ENCODE data around the gene ATPAF2.

DNA sequence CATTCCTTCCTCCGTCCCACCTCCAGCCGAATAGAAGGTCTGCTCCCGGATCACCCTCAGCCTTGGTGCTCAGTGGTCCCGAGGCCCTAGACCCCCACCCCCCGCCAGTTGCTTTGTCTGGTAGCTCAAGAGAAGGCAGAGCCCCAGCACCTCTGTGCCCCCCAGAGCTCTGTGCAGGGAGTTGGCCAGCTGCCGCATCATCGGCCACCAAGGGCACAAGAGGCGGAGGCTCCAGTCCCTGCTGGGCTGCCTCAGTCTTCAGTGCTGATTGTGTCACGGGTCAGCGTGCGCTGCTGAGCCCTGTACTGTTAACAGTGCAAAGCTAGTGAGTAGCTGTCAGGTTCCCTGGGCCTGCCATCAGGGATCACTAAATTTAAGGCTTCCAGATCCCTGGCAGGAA, 26.6 kb upstream of the ATPAF2 start:
- TF ChIP-seq ZNF274 (IDR thresholded peaks at IDR 0.05; ENCODE audit: low read depth, low read length) (no peak), SP1 (IDR thresholded peaks at IDR 0.05; ENCODE audit: low read depth) (no peak), POLR2A (IDR thresholded peaks at IDR 0.05; ENCODE audit: borderline replicate concordance, extremely low read depth, insufficient read depth, insufficient read length) (no peak), ELF1 (IDR thresholded peaks at IDR 0.05; ENCODE audit: borderline replicate concordance, low read depth) (no peak), POLR2AphosphoS5 (IDR thresholded peaks at IDR 0.05; ENCODE audit: low read depth, low read length) (no peak), EZH2phosphoT487 (IDR thresholded peaks at IDR 0.05; ENCODE audit: borderline replicate concordance) (no peak), CEBPB (IDR thresholded peaks at IDR 0.05; ENCODE audit: low read depth) (no peak), YY1 (IDR thresholded peaks at IDR 0.05; ENCODE audit: extremely low read depth, insufficient replicate concordance, low read depth, low read length) (no peak)
- TF ChIP-seq, protein P1, sequence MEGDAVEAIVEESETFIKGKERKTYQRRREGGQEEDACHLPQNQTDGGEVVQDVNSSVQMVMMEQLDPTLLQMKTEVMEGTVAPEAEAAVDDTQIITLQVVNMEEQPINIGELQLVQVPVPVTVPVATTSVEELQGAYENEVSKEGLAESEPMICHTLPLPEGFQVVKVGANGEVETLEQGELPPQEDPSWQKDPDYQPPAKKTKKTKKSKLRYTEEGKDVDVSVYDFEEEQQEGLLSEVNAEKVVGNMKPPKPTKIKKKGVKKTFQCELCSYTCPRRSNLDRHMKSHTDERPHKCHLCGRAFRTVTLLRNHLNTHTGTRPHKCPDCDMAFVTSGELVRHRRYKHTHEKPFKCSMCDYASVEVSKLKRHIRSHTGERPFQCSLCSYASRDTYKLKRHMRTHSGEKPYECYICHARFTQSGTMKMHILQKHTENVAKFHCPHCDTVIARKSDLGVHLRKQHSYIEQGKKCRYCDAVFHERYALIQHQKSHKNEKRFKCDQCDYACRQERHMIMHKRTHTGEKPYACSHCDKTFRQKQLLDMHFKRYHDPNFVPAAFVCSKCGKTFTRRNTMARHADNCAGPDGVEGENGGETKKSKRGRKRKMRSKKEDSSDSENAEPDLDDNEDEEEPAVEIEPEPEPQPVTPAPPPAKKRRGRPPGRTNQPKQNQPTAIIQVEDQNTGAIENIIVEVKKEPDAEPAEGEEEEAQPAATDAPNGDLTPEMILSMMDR (IDR thresholded peaks at IDR 0.05 in 2 of 3, conservative IDR thresholded peaks at IDR 0.05 in 1 of 3; ENCODE audit: borderline replicate concordance in 1 of 3, insufficient read depth in 1 of 3, low read depth in 2 of 3, low read length in 2 of 3), result no peak
- TF ChIP-seq, protein P2, sequence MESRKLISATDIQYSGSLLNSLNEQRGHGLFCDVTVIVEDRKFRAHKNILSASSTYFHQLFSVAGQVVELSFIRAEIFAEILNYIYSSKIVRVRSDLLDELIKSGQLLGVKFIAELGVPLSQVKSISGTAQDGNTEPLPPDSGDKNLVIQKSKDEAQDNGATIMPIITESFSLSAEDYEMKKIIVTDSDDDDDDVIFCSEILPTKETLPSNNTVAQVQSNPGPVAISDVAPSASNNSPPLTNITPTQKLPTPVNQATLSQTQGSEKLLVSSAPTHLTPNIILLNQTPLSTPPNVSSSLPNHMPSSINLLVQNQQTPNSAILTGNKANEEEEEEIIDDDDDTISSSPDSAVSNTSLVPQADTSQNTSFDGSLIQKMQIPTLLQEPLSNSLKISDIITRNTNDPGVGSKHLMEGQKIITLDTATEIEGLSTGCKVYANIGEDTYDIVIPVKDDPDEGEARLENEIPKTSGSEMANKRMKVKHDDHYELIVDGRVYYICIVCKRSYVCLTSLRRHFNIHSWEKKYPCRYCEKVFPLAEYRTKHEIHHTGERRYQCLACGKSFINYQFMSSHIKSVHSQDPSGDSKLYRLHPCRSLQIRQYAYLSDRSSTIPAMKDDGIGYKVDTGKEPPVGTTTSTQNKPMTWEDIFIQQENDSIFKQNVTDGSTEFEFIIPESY (IDR thresholded peaks at IDR 0.05; ENCODE audit: extremely low read depth, insufficient replicate concordance, low read length), result no peak
- TF ChIP-seq, protein P3, sequence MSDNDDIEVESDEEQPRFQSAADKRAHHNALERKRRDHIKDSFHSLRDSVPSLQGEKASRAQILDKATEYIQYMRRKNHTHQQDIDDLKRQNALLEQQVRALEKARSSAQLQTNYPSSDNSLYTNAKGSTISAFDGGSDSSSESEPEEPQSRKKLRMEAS (IDR thresholded peaks at IDR 0.05), result no peak
